Left ventricle myocardium superior (tissue), 1 donor: ENCODE data around the gene DOCK9. TPM values are rescaled to one million over a fixed set of nuclear protein-coding genes. Genes with fewer than 3 reads are reported as not detected.

ENCODE experiments used
- ATAC-seq: fragments of 200-7000 bp; cut with Tn5 transposase; one replicate; pipeline ENCODE4 v1.9.1; 2020; ENCODE audit warnings: mild to moderate bottlenecking, moderate library complexity
- DNase-seq: peaks from one replicate; pipeline ENCODE4 v3.0.0-alpha.2; 2020
- intact Hi-C: fragments of 100-400 bp; cut with micrococcal nuclease; formaldehyde crosslinking; loops from one replicate; pipeline ENCODE4 v1.11.0; 2022
- total RNA-seq: library from RNA; stranded (reverse); fragmentation: NEBNext Ultra II Directional; extraction: Animal tissue kit (Norgen Biotek cat#: 25700); gene quantifications from one replicate; pipeline ENCODE4 v1.2.1, GENCODE V29; 2021
- donor health status: DM: no; HTN: yes; CAD: no; lungs with severe emphysema.

The DOCK9 gene
- total RNA-seq, 1 donor from 2014 or later: 39.6 TPM

GRCh38 chr13:98998831-98999638 is 21.2 kb upstream of the DOCK9 start:
- DNase-seq: no peak
- intact Hi-C loops: no loop called here
- peak; percentile 63 for ATAC-seq

GRCh38 chr13:98997738-98998641 is 20.1 kb upstream of the DOCK9 start:
- intact Hi-C loops: no loop called here
- ATAC-seq (no peak), DNase-seq (no peak)

- intact Hi-C loops: no loop called here
- DNase-seq (no peak), ATAC-seq (no peak)
These were observed 19.3 kb upstream of the DOCK9 start for GRCh38 chr13:98997011-98997730.

- intact Hi-C loops: no loop called here
- ATAC-seq (no peak), DNase-seq (no peak)
These were observed 18.2 kb upstream of the DOCK9 start for GRCh38 chr13:98996046-98996445.

GRCh38 chr13:98994896-98995295 is 17.0 kb upstream of the DOCK9 start:
- ATAC-seq: no peak
- DNase-seq: no peak
- intact Hi-C loops: no loop called here

- ATAC-seq (no peak), DNase-seq (no peak)
These were observed 16.2 kb upstream of the DOCK9 start for GRCh38 chr13:98994080-98994479.

GRCh38 chr13:98992355-98992754 is 14.5 kb upstream of the DOCK9 start:
- intact Hi-C loops: no loop called here
- ATAC-seq: no peak

More at GRCh38 chr13:98994080-98994479, 16.2 kb upstream of the DOCK9 start:
- intact Hi-C loops: no loop called here

GRCh38 chr13:98990701-98991100 is 12.8 kb upstream of the DOCK9 start:
- no peak for DNase-seq
- intact Hi-C loops: no loop called here
- ATAC-seq: no peak

More at GRCh38 chr13:98992355-98992754, 14.5 kb upstream of the DOCK9 start:
- DNase-seq: no peak

- intact Hi-C loops: no loop called here
- ATAC-seq (no peak), DNase-seq (no peak)
These were observed 11.8 kb upstream of the DOCK9 start for GRCh38 chr13:98989469-98990235.

GRCh38 chr13:98988780-98989179 is 10.9 kb upstream of the DOCK9 start:
- intact Hi-C loops: no loop called here
- DNase-seq (no peak), ATAC-seq (no peak)

- ATAC-seq: no peak
- DNase-seq: no peak
- intact Hi-C loops: no loop called here
These were observed 10.4 kb upstream of the DOCK9 start for GRCh38 chr13:98988277-98988676.

GRCh38 chr13:98987275-98987674 is 9.4 kb upstream of the DOCK9 start:
- ATAC-seq (no peak), DNase-seq (no peak)
- intact Hi-C loops: no loop called here

- intact Hi-C loops: no loop called here
- ATAC-seq: no peak
These were observed 8.5 kb upstream of the DOCK9 start for GRCh38 chr13:98986226-98986846.

GRCh38 chr13:98985591-98985990 is 7.7 kb upstream of the DOCK9 start:
- DNase-seq: no peak
- ATAC-seq: no peak
- intact Hi-C loops: no loop called here

More at GRCh38 chr13:98986226-98986846, 8.5 kb upstream of the DOCK9 start:
- no peak for DNase-seq

- intact Hi-C loops: no loop called here
- DNase-seq (no peak), ATAC-seq (no peak)
These were observed 7.1 kb upstream of the DOCK9 start for GRCh38 chr13:98984983-98985382.

- ATAC-seq (no peak), DNase-seq (no peak)
- intact Hi-C loops: no loop called here
These were observed 6.3 kb upstream of the DOCK9 start for GRCh38 chr13:98984118-98984517.

- ATAC-seq (no peak), DNase-seq (no peak)
- intact Hi-C loops: no loop called here
These were observed 5.3 kb upstream of the DOCK9 start for GRCh38 chr13:98983182-98983581.

GRCh38 chr13:98981369-98982080 is 3.7 kb upstream of the DOCK9 start:
- intact Hi-C loops: no loop called here
- DNase-seq (no peak), ATAC-seq (no peak)
